Keratinocyte (primary cell): ENCODE results near the gene EXOSC9.

Experiments used
- EZH2 ChIP-seq: IDR thresholded peaks from one replicate; pipeline ENCODE4 v1.6.1; 2012; ENCODE audit warnings: inconsistent platforms, mild to moderate bottlenecking, low read length, moderate library complexity
- TF ChIP-seq, protein P1 (sequence below), 3 experiments: IDR thresholded peaks in 1 of 3; conservative IDR thresholded peaks in 1 of 3; optimal IDR thresholded peaks in 1 of 3; 2 replicates in 2 of 3; 3 replicates in 1 of 3; pipeline versions ENCODE3 to v1.5.1; 2011; ENCODE audit warnings: low read length in 3 of 3, mild to moderate bottlenecking in 3 of 3, moderate library complexity in 2 of 3, control low read depth in 1 of 3, inconsistent platforms in 1 of 3; ENCODE audit not compliant: insufficient read depth in 2 of 3; ENCODE audit errors: extremely low read depth in 1 of 3

DNA sequence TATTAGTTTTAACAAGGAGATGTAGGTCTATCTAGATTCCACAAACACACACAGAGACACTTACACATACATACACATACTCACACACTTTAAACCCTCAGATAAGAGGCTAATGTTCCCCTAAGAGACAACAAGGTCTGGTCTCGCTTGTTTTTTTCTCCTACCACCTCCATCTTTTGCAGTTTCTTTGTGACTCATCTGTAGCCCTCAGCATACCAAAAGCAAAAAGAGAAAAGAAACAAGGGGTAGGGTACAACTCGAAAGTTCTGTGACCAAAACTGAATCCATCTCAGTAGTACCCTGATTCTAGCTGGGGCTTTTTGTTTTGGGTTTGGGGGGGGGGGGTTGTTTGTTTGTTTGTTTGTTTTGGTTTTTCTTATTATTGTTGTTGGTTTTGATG lies 12.2 kb upstream of the EXOSC9 start:
- TF ChIP-seq EZH2, result no peak
- TF ChIP-seq, protein P1, sequence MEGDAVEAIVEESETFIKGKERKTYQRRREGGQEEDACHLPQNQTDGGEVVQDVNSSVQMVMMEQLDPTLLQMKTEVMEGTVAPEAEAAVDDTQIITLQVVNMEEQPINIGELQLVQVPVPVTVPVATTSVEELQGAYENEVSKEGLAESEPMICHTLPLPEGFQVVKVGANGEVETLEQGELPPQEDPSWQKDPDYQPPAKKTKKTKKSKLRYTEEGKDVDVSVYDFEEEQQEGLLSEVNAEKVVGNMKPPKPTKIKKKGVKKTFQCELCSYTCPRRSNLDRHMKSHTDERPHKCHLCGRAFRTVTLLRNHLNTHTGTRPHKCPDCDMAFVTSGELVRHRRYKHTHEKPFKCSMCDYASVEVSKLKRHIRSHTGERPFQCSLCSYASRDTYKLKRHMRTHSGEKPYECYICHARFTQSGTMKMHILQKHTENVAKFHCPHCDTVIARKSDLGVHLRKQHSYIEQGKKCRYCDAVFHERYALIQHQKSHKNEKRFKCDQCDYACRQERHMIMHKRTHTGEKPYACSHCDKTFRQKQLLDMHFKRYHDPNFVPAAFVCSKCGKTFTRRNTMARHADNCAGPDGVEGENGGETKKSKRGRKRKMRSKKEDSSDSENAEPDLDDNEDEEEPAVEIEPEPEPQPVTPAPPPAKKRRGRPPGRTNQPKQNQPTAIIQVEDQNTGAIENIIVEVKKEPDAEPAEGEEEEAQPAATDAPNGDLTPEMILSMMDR (optimal IDR thresholded peaks at IDR 0.05 in 1 of 3, IDR thresholded peaks at IDR 0.05 in 1 of 3, conservative IDR thresholded peaks at IDR 0.05 in 1 of 3; ENCODE audit: extremely low read depth in 1 of 3, insufficient read depth in 2 of 3, low read length in 3 of 3), result no peak
